ENCODE results near the gene GOLGA6A.
A peak's percentile ranks its signal among the peaks of the same experiment; 100 is the strongest.
"Not testable (repeated sequence)": the region's sequence is repeated elsewhere in the genome, so short reads cannot be mapped to it uniquely, and the experiment has no call there.

GOLGA6A gene

DNA sequence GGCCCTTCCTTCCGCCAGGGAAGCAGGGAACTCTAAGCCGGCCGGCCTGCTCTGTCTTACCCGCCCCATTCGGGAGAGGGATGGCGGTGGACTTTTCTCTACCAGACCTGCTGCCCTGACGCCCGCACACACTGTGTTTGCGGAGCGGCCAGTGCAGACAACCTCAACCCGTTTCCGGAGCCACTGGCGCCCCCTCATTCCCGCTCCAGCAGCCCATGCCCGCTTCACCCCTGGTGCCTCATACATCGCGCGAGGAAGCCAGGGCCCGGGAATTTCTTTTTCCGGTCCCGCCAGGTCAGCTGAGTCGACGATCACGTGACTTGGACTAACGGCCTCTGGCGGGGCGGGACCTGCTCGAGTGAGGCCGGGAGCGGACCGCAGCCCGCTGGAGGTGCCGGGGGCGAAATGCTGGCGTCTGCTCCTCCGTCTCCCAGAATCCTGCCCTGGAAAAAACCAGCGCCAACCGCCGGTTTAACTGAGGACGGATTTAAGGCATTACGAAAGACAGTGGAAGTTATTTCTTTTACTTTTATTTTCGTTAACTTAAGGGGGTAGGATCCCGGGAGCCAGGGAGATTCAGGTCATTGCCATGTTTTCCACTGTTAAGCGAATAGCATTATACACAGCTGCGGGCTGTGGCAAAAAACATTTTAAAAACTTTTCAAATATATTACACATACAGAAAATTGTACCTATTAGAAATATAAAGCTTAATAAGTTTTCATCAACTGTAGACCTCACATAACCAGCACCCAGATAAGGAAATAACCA is 17.8 kb upstream of the GOLGA6A start:
- DNase-seq (ENCODE audit: low read depth) = peak; percentile 70

DNA sequence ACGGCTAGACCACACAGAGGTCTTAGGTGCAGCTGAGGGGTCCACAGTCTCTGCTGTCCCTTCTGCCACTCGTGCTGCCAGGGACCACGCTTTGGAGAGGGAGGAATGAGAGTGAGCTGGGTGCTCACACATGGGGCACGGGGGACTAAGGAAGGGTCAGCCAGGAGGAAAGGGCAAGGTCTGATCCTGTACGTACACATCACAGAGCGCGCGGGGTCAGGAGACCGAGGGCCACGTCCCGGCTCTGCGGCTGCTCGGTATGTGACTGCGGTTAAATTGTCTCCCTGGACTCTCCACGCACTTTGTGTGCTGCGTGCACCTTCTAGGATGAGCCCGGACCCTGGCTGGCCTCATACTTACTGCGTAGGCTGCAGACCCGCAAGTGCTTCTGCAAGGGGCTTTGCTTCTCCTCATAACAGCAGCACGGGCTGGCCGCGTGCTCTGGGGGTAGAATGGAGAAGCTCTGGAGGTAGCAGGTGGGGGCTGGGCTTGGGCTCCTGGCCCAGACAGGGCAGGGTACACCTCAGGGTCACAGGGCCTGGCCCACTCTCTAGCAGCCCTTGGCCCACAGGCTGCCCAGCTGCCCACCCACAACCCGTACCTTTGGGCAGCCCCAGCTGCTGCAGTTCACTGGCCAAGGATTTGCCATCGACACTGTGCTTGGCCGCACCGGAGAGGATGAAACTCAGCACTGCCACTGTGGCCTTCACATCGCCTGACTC is 14.6 kb upstream of the GOLGA6A start:
- DNase-seq (ENCODE audit: low read depth) = not testable (repeated sequence)

DNA sequence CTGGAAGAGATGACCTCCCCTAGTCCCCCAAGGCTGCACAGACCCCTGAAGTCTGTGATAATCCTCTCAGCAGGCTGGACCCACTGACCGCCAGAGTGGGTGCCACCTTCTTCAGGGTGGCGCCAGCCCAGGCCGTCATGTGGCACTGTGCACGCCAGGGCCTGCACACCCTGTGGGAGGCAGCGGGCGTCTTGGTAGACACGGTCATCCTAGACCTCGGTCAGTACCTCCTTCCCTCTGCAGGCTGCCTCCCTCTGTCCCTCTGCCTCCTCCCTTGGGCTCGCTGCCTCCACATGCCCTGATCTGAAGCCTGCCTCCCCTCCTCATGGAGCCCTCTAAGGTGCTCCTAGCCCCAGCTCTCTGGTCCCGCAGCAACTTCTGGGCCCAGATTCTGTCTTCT is 13.3 kb upstream of the GOLGA6A start:
- DNase-seq (ENCODE audit: low read depth) = not testable (repeated sequence)

DNA sequence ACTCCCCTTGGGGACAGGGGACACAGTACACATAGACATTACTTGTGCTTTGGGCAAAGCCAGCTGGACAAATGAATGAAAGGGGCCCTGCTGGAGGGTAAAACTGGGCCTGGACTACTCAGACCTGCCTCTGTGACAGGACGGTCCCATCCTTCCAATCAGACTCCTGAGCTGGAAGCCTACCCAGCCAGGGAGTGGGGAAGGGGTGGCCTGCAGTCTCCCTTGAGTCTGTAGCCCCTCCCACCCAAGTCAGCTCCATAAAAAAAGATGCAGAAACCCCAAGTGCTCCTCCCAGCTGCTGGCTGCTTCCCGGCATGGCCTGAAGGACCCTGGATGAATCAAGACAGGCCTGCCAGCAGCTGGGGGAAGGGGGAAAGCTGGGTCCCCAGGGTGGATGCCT is 12.2 kb upstream of the GOLGA6A start:
- DNase-seq (ENCODE audit: low read depth) = not testable (repeated sequence)

DNA sequence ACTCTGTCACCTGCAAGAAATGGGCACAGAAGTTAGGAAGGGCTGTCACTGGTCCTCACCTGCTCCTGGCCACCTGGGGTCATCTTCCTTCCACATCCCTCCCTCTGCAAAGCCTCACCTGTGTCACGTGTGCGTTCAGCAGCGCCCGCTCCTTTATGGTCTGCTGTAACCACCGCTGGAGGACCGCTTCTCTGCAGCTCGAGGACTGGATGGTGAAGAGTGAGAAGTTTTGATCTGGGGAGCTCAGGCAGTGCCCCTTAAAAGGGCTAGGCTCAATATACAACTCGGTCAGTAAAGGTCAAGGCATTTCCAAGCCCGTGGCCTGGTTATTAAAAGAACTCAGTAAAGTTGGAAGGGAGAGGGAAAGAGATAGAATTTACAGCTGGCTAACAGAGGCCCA is 6.6 kb downstream of the GOLGA6A start:
- DNase-seq (ENCODE audit: low read depth) = not testable (repeated sequence)

DNA sequence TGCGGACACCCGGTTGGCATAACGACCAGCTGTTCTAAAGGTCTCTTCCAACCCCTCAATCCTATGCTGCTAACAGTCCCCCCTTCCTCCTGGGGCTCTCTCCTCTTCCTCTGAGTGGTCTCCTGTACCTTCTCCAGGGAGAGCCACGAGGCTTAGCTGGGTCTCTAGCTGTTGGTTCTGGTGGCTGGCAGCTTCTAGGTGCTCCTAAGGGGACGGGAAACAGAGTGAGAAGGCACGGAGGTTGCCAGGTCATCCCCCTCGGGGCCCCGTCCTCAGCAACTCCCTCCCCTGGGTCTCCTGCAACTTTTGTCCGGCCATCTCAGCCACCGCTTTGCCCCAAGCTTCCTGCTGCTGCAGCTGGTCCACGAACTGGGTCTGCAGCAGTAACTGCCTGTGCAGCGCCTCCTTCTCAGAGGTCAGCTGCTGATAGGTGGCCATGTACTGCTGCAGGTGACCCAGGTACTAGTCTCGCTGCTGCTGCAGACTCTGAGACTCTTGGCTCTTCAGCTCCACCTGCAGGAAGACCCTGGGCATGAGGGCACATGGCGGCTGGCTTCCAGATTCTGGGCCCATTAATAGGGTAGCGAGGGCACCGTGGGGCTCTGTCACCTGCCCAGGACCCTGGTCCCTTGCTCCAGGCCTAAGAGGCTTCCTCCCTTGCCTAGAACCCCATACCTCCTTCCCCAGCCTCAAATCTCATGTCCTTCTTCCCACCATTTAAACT is 9.6 kb downstream of the GOLGA6A start:
- DNase-seq (ENCODE audit: low read depth) = not testable (repeated sequence)

DNA sequence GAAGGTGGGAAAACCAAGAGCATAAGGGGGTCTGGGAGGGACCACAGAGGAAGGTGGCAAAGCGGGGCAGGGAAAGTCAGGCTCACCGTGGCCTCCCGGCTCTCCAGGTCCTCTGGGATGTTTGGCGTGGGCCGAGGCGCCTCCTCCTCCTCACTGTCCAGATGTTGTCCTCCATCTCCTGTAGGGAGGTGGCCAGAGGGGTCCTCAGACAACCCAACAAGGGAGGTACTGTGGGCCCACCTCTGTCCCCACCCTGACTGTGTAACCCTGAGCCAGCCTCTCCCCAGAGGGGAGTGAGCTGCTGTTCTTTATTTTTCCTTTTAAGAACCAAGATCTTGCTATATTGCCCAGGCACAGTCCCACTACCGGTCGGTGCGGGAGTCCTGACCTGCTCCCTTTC is 10.2 kb downstream of the GOLGA6A start:
- not testable (repeated sequence) for DNase-seq (ENCODE audit: low read depth)

DNA sequence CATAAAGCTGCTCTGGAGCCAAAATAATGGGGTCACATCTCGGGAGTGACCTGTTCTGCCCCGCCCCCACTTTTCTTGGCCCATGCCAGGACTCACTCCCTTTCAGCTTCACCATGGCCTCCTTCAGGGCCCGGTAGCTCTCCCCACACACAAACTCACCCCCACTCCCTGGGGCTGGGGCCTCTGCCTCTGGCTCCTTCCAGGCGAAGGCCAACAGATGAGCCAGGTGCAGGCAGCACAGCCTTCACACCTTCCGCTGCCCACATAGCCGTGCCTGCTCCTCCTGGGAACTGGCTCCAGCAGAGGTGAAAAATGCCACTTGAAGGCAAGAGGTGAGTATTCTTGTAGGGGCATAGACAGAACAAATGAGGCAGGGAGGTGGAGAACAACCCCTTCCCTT is 10.7 kb downstream of the GOLGA6A start:
- DNase-seq (ENCODE audit: low read depth) = not testable (repeated sequence)

DNA sequence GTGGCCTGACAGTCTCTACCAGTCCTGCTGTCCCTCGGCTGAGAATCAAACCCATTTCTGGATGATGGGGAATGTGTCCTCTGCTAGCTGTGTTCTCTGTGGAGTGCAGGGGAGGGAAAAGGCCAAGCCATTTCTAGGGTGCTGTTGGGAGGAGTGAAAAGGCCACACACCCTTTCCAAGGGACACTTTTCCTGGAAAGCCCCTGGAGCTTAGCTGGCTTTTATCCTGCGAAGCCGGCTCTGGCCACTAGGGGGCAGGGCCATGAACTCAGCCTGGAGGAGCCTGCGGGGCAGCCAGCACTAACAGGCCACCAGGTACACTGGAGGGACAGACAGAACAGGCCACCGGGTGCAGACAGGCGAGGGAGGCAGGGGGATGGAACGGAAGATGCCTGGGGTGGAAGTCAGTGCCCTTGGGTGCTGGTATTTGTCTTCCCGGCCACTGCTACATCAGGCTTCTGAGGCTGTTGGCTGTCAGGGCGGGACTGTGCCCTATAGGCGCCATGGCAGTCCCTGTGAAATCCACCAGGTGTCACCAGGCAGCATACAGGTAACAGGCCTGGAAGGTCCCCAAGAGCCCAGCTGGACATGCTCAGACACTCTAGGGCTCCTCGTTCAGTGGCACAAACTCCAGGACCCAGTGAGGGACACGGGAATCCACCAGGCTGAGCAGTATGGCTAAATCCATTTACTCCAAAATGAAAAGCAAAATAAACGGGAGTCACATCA is 16.5 kb downstream of the GOLGA6A start:
- DNase-seq (ENCODE audit: low read depth) = not testable (repeated sequence)

DNA sequence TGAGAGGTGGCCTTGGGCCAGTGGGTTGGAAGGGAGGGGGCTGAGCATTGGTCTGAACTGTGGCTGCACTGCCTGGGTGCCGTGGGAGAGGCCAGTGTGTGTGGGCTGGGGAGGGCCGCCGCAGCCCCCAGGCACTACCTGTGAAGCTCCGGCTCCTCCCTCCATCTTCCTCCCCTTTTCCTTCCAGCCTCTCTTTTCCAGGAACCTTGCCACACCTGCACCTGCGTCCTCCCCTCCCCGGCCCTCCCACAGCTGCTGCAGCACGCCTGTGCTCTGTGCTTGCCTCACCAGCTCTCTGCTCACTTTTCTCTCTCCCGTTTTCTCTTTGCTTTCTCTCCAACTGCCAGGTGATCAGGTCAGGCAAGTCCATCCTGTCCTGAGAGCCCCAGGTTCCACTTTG is 17.5 kb downstream of the GOLGA6A start:
- not testable (repeated sequence) for DNase-seq (ENCODE audit: low read depth)

DNA sequence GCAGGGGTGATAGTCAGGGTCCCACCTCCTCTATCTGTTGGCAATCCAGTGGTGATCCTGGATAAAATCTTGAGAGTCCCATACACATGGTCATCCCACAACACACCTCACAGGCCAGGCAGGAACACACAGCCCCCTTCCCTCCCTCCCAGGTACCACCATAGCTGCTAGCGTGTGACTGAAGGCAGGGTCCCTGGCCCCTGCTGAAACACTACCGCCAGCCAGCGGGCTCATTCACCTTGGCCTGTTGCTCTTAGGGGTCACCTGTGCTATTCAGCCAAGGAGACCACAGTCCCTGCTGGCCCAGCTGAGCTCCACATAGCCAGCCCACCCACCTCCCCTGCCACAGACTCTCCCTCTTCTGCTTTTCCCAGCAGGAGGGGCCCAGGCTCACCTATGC is 18.2 kb downstream of the GOLGA6A start:
- not testable (repeated sequence) for DNase-seq (ENCODE audit: low read depth)

DNA sequence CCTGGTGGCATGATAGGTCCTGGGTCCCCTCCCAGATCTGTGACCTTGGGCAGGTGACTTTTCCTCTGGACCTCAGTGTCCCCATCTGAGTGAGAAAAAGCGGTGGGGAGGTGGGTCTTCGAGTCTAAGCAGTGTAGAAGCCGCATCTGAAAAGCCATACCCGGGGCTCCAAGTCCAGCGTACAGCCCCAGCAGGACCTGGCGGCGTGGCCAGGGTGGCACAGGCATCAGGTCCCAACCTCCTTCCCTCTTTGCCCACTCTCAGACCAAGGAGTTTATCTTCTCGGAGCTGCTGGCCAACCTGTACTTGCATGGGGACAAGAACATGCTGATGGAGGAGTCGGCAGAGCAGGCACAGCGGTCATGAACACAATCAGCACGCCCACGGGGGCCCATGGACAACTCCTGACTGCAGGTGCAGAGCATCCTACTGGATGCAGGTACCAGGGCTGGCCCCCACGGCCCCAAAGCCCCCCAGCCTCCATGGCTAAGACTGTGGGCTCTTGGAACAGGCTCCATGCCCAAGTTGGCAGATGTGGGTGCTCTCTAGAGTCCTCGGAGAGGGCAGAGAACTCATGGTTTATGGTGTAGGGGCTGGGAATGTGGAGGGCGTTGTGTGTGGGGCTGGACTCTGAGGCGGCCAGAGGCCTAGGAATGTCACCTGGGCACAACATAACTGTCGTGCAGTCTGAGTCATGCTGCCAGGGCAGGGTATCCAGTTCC is 18.8 kb downstream of the GOLGA6A start:
- not testable (repeated sequence) for DNase-seq (ENCODE audit: low read depth)

DNA sequence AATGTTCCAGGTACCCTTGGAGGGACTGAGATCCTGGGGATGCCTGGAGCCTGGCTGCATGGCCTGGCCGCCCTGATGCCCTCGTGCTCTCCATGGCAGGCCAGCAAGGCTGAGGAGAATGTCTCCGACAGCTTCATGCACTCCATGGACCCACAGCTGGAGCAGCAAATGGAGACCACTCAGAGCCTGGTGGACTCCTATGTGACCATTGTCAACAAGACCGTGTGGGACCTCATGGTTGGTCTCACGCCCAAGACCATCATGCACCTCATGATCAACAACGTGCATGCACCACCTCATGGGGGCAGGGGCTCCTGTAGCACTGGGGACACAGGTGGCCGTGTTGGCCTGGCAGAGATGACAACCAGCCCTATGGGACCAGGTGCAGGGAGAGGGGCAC is 19.7 kb downstream of the GOLGA6A start:
- DNase-seq (ENCODE audit: low read depth) = no peak

DNA sequence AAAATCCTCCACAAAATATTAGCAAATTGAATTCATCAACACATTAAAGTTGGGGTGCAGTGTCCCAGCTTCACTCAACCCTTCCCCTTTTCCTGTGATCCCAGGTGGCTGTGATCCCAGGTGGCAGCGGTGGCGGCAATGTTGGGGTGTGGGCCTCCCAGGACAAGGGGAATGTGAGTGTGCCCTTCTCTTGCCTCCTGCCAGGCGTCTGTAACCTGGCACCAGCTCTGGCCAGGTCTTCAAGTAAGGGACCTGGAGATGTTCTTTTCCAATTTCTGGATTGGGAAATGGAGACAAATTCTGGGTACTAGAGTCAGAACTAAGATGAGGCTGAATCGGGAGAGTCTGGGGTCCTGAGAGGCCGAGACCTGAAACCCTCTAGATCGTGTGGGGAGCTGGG is 20.1 kb downstream of the GOLGA6A start:
- no peak for DNase-seq (ENCODE audit: low read depth)

DNA sequence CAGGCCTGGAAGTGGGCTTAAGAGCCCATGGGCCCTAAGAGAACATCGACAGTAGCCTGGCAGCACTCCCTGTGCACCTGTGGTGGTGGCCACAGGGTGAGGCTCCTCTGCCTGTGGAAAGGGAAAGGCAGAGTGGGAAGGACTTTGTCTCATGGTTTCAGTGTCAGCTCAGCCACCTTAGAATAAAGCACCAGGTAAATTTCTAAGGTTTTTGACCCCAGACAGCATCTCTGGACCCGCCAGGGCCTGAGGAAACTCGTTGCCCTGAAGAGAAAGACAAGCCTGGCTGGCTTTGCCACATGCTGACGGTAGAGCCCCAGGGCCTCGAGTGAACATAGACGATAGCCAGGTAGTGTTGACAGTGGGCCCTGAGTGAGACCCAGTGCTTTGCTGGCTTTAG is 22.1 kb downstream of the GOLGA6A start:
- no peak for DNase-seq (ENCODE audit: low read depth)

DNA sequence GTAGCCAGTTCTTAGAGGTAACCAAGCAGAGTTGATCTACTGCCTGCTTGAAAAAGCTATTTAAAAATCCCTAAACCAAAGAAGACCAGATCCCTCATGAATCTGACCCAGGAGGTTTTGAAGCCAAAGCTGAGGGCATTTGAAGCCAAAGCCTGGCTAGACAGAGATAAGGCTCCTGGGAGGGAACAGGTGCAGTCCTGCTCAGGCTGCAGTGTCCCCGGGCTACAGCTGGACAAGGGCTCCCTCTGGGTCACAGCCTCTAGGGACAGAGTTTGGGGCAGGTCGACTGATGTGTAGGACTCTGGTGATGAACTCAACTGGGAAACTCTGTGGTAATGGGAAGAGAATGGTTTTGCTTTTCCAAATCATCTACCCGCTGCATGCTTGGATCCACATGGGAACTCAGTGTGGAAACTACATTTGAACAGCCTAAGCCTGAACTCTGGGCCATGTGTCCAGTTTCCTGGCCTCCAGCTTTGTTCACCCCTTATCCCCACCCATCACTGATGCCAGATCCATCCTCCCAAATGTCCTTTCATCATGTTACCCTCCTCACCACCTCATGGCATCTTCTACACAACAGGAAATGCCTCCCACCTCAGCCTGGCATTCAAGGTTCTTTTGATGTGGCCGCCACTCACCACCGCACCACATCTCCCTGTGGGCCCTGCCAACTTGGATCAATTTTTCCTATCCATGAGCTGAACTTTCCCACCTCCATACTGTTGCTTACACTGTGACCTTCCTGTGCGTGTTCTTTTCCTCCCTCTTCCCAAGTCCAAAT is 23.1 kb downstream of the GOLGA6A start:
- DNase-seq (ENCODE audit: low read depth) = not testable (repeated sequence)

DNA sequence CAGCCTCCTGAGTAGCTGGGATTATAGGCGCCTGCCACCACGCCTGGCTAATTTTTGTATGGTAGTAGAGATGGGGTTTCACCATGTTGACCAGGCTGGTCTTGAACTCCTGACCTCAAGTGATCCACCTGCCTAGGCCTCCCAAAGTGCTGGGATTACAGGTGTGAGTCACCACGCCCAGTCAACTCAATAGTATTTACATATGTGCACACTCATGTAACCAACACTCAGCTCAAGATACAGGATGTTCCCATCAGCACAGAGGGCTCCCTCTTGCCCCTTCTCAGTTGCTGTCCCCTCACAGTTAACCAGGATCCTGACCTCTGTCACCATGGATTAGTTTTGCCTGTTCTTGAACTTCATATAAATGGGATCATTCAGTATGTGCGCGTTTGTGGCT is 26.0 kb downstream of the GOLGA6A start:
- DNase-seq (ENCODE audit: low read depth) = not testable (repeated sequence)

DNA sequence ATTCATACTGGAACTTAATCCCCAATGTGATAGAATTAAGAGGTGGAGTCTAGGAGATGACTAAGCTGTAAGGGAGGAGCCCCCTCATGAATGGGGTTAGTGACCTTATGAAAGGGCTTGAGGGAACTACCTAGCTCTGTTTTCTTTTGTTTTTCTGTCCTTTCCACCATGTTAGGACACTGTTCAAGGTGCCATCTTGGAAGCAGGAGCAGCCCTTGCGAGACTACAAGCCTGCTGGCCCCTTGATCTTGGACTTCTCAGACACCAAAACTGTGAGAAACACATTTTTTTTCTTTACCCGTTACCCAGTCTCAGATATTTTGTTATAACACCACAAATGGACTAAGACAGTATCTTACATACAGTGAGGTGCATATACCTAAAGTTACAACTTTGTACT is 26.5 kb downstream of the GOLGA6A start:
- DNase-seq (ENCODE audit: low read depth) = no peak

DNA sequence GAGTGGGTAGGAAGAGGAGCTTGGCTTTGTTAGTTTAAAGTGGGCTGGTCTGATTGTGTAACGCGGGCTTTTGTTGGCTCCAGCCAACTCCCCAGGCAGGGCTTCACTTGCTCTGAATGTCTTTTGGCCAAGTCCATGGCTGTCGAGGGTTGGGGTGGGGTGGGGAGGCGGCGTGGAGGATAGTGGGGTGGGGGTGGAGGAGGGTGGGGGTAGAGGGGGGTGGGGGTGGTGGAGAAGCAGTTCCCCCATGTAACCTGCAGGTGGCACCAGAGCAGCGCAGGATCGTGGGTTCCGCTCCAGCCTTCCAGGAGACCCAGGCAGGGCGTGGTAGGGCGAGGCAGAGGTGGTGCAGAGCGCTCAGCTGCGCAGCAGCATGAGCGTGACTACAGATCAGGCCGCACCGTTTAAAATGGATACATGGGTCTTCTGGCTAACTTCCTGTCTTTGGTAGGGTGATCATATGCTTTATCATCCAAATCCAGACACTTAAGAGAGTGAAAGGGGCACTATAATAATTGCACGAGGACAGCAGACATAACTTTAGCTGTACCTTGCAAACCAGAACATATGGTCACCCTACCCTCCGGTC is 28.3 kb downstream of the GOLGA6A start:
- DNase-seq (ENCODE audit: low read depth) = peak; percentile 87

DNA sequence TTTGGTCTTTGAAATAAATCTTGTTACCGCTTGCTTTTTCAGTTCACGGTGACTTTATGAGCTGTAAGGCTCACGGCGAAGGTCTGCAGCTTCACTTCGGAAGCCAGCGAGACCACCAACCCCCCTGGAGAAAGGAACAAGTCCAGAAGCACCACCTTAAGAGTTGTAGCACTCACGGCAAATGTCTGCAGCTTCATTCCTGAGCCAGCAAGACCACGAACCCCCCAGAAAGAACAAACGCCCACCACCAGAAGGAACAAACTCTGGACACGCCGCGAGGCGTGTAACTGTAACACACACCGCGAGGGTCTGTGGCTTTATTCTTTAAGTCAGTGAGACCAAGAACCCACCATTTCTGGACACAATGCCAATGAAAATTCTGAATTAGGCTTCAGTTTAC is 28.8 kb downstream of the GOLGA6A start:
- DNase-seq (ENCODE audit: low read depth) = no peak
